Measurements from ENCODE around the gene HLA-A. TPM values are rescaled to one million over a fixed set of nuclear protein-coding genes. Genes with fewer than 3 reads are reported as not detected.

Gene HLA-A
- total RNA-seq, 4 donors from 2014 or later: 219 to 566 (median 521) TPM

DNA sequence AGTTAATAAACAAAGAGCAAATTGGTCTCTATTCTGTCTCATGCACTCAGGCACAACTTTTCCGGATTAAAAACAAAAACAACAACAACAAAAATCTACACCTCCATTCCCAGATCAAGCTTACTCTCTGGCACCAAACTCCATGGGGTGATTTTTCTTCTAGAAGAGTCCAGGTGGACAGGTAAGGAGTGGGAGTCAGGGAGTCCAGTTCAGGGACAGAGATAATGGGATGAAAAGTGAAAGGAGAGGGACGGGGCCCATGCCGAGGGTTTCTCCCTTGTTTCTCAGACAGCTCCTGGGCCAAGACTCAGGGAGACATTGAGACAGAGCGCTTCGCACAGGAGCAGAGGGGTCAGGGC lies 437 bp upstream of the HLA-A start:
- Histone ChIP-seq H3K27ac (peak overlapping the region; percentile 74 to 95 (median 92)), H3K4me3 (peak overlapping the region; percentile 45 to 65 (median 56)), H3K4me1 (peaks cover 0 to 23% (median 0%) of the 10 kb centered on the region in 4 donors), H3K27me3 (no peaks in the 10 kb centered on the region), H3K36me3 (peaks cover 0 to 5% (median 0%) of the 10 kb centered on the region in 3 donors), H3K9me3 (no peaks in the 10 kb centered on the region)
- no peak for TF ChIP-seq POLR2A (IDR thresholded peaks at IDR 0.05)
- TF ChIP-seq, protein P1, sequence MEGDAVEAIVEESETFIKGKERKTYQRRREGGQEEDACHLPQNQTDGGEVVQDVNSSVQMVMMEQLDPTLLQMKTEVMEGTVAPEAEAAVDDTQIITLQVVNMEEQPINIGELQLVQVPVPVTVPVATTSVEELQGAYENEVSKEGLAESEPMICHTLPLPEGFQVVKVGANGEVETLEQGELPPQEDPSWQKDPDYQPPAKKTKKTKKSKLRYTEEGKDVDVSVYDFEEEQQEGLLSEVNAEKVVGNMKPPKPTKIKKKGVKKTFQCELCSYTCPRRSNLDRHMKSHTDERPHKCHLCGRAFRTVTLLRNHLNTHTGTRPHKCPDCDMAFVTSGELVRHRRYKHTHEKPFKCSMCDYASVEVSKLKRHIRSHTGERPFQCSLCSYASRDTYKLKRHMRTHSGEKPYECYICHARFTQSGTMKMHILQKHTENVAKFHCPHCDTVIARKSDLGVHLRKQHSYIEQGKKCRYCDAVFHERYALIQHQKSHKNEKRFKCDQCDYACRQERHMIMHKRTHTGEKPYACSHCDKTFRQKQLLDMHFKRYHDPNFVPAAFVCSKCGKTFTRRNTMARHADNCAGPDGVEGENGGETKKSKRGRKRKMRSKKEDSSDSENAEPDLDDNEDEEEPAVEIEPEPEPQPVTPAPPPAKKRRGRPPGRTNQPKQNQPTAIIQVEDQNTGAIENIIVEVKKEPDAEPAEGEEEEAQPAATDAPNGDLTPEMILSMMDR (IDR thresholded peaks at IDR 0.05): no peak
- TF ChIP-seq EP300 (IDR thresholded peaks at IDR 0.05): no peak
- no peak for DNase-seq (ENCODE audit: low spot score in 2 of 2)
- whole genome bisulfite sequencing, 2 donors: 1% methylated on average over 5 of the region's 5 CpGs

DNA sequence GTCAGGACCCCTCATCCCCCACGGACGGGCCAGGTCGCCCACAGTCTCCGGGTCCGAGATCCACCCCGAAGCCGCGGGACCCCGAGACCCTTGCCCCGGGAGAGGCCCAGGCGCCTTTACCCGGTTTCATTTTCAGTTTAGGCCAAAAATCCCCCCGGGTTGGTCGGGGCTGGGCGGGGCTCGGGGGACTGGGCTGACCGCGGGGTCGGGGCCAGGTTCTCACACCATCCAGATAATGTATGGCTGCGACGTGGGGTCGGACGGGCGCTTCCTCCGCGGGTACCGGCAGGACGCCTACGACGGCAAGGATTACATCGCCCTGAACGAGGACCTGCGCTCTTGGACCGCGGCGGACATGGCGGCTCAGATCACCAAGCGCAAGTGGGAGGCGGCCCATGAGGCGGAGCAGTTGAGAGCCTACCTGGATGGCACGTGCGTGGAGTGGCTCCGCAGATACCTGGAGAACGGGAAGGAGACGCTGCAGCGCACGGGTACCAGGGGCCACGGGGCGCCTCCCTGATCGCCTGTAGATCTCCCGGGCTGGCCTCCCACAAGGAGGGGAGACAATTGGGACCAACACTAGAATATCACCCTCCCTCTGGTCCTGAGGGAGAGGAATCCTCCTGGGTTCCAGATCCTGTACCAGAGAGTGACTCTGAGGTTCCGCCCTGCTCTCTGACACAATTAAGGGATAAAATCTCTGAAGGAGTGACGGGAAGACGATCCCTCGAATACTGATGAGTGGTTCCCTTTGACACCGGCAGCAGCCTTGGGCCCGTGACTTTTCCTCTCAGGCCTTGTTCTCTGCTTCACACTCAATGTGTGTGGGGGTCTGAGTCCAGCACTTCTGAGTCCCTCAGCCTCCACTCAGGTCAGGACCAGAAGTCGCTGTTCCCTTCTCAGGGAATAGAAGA lies 978 bp downstream of the HLA-A start:
- peaks cover 0 to 23% (median 0%) of the 10 kb centered on the region in 4 donors for H3K4me1 ChIP-seq
- H3K27ac ChIP-seq: peak overlapping the region; percentile 74 to 95 (median 92)
- no peaks in the 10 kb centered on the region for H3K9me3 ChIP-seq
- no peaks in the 10 kb centered on the region for H3K27me3 ChIP-seq
- TF ChIP-seq, protein P1 (IDR thresholded peaks at IDR 0.05): no peak
- peaks cover 0 to 11% (median 0%) of the 10 kb centered on the region in 3 donors for H3K36me3 ChIP-seq
- no peak for DNase-seq (ENCODE audit: low spot score in 2 of 2)
- 40 to 46% methylated on average over 31 to 54 of the region's 58 CpGs for WGBS, 2 donors
- H3K4me3 ChIP-seq: peak overlapping the region; percentile 45 to 70 (median 64)

DNA sequence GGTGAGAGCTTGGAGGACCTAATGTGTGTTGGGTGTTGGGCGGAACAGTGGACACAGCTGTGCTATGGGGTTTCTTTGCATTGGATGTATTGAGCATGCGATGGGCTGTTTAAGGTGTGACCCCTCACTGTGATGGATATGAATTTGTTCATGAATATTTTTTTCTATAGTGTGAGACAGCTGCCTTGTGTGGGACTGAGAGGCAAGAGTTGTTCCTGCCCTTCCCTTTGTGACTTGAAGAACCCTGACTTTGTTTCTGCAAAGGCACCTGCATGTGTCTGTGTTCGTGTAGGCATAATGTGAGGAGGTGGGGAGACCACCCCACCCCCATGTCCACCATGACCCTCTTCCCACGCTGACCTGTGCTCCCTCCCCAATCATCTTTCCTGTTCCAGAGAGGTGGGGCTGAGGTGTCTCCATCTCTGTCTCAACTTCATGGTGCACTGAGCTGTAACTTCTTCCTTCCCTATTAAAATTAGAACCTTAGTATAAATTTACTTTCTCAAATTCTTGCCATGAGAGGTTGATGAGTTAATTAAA lies 3.0 kb downstream of the HLA-A start:
- TF ChIP-seq EP300 (IDR thresholded peaks at IDR 0.05) (no peak), POLR2A (IDR thresholded peaks at IDR 0.05) (no peak)
- TF ChIP-seq, protein P1 (IDR thresholded peaks at IDR 0.05): no peak
- WGBS, 2 donors: 59 to 84% methylated on average over 4 of the region's 4 CpGs

DNA sequence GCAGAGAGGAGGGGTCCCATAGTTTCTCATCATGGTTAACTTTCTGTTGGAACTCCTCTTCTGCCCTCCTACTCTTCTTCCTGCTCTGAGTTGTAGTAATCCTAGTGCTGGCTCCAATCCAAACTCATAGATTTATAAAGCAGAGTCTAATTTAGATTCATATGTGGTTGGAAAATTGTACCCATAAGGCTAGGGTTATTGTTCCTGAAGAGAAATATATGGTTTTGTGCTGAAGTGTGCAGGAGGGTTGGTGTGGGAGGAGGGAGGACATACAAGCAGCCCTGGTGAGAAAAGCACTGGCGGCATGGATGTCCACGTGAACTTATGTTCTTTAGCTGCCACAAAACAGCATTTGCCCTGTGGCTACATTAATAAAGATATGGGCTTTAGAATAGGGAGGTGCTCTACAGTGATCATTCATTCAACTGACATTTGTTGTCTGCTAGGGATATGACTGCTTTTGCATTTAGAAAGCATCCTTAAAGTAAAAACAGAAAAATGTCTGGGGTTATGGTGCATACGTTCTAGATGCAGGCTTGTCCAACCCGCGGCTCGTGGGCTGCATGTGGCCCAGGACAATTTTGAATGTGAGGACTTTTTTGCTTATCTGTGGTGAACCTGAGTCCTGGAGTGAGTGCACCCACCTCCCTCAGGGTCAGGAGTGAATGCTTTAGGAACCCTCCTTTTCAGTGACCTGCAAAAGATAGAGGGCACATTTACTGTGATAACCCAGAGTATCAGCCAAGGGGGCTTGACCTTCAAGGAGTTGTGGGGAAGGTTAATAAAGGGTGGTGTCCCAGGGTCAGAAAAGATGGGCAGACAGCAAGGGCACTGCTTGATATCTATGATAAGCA lies 4.1 kb downstream of the HLA-A start:
- no peaks in the 10 kb centered on the region for H3K9me3 ChIP-seq
- peaks cover 0 to 19% (median 0%) of the 10 kb centered on the region in 4 donors for H3K4me1 ChIP-seq
- WGBS, 2 donors: 77 to 81% methylated on average over 6 of the region's 6 CpGs
- DNase-seq (ENCODE audit: low spot score in 2 of 2): no peak
- peaks cover 0 to 19% (median 0%) of the 10 kb centered on the region in 3 donors for H3K36me3 ChIP-seq
- TF ChIP-seq POLR2A (IDR thresholded peaks at IDR 0.05) (no peak), EP300 (IDR thresholded peaks at IDR 0.05) (no peak)
- TF ChIP-seq, protein P1 (IDR thresholded peaks at IDR 0.05): no peak
- no peaks in the 10 kb centered on the region for H3K27me3 ChIP-seq
- no peak overlapping the region for H3K4me3 ChIP-seq
- H3K27ac ChIP-seq: no peak overlapping the region

More for the DNA sequence above, 3.0 kb downstream of the HLA-A start:
- H3K27ac ChIP-seq: no peak overlapping the region
- DNase-seq (ENCODE audit: low spot score in 2 of 2): no peak
- H3K36me3 ChIP-seq: peaks cover 0 to 19% (median 0%) of the 10 kb centered on the region in 3 donors
- no peaks in the 10 kb centered on the region for H3K27me3 ChIP-seq
- H3K9me3 ChIP-seq: no peaks in the 10 kb centered on the region
- no peak overlapping the region for H3K4me3 ChIP-seq
- peaks cover 0 to 23% (median 0%) of the 10 kb centered on the region in 4 donors for H3K4me1 ChIP-seq
